ENCODE results near the gene RANBP3.

RANBP3 gene

DNA sequence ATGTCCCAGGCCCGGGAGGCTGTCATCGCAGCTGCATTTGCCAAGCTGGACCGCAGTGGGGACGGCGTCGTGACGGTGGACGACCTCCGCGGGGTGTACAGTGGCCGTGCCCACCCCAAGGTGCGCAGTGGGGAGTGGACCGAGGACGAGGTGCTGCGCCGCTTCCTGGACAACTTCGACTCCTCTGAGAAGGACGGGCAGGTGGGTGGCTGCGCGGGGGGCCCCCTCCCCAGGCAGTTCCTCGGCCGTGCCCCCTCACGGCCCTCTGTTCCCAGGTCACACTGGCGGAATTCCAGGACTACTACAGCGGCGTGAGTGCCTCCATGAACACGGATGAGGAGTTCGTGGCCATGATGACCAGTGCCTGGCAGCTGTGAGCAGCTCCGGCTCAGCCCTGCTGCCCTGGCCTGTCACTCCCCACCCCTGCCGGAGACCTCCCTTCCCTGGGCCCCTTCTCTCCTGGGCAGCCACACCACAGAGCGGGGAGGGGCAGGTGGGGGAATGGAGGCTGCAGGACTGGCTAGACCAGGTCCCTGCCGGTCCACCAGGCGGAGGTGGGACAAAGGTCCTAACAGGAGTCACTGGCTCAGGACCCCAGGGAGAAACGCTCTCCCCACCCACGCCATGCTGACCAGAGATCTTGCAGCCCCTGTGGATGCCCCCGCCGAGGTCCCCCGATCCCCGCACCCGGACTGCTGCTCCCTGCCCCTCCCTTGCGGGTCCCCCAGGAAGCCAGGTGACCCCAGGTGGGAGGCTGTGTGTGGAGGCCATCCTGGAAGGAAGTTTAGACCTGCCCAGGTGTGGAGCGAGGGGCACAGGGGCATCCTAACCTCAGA lies 62.8 kb downstream of the RANBP3 start:
- Histone ChIP-seq H3K4me2 (ENCODE audit: low read length) (no peak overlapping the region), H3K27me3 (ENCODE audit: control insufficient read depth, insufficient read depth, low read length) (no peaks in the 10 kb centered on the region), H3K4me3 (ENCODE audit: low read length) (no peak overlapping the region), H3K9me3 (replicated peaks; ENCODE audit: low read length) (no peaks in the 10 kb centered on the region), H3K4me1 (ENCODE audit: control insufficient read depth, insufficient read depth, low read length) (peaks cover 15% of the 10 kb centered on the region), H3K9ac (ENCODE audit: low read depth, low read length) (no peak overlapping the region), H3K36me3 (ENCODE audit: insufficient read depth, low read length) (peaks cover 38% of the 10 kb centered on the region)

GRCh38 chr19:5914358-5914774 lies 63.6 kb downstream of the RANBP3 start:
- Histone ChIP-seq H3K9ac (ENCODE audit: low read depth, low read length) (peak overlapping the region; percentile 11), H3K27me3 (ENCODE audit: control insufficient read depth, insufficient read depth, low read length) (no peaks in the 10 kb centered on the region), H3K36me3 (ENCODE audit: insufficient read depth, low read length) (peaks cover 37% of the 10 kb centered on the region), H3K4me2 (ENCODE audit: low read length) (peak overlapping the region; percentile 41), H3K4me1 (ENCODE audit: control insufficient read depth, insufficient read depth, low read length) (peaks cover 15% of the 10 kb centered on the region), H3K4me3 (ENCODE audit: low read length) (no peak overlapping the region), H3K9me3 (replicated peaks; ENCODE audit: low read length) (no peaks in the 10 kb centered on the region)

- Histone ChIP-seq H3K4me3 (ENCODE audit: low read length) (no peak within 1 kb of the TSS), H3K4me2 (ENCODE audit: low read length) (peak within 1 kb of the TSS; percentile 41), H3K27me3 (ENCODE audit: control insufficient read depth, insufficient read depth, low read length) (no peaks in the 10 kb centered on the region), H3K4me1 (ENCODE audit: control insufficient read depth, insufficient read depth, low read length) (peaks cover 15% of the 10 kb centered on the region), H3K9me3 (replicated peaks; ENCODE audit: low read length) (no peaks in the 10 kb centered on the region), H3K9ac (ENCODE audit: low read depth, low read length) (peak within 1 kb of the TSS; percentile 11), H3K36me3 (ENCODE audit: insufficient read depth, low read length) (peaks cover 32% of the 10 kb centered on the region)
Measured at GRCh38 chr19:5913739-5914357, 64.1 kb downstream of the RANBP3 start, which contains the start of gene CAPS. CAPS (plus strand) TSS chr19:5914254; CDS start chr19:5914407, 153 bp downstream.

- H3K27me3 ChIP-seq (ENCODE audit: control insufficient read depth, insufficient read depth, low read length) = no peaks in the 10 kb centered on the region
- H3K9me3 ChIP-seq (replicated peaks; ENCODE audit: low read length) = no peaks in the 10 kb centered on the region
- H3K4me1 ChIP-seq (ENCODE audit: control insufficient read depth, insufficient read depth, low read length) = peaks cover 15% of the 10 kb centered on the region
- no peak overlapping the region for H3K9ac ChIP-seq (ENCODE audit: low read depth, low read length)
- H3K36me3 ChIP-seq (ENCODE audit: insufficient read depth, low read length) = peaks cover 11% of the 10 kb centered on the region
- no peak overlapping the region for H3K4me3 ChIP-seq (ENCODE audit: low read length)
- H3K4me2 ChIP-seq (ENCODE audit: low read length) = no peak overlapping the region
Measured at GRCh38 chr19:5911366-5911765, 66.6 kb downstream of the RANBP3 start.

- H3K4me3 ChIP-seq (ENCODE audit: low read length) = no peak overlapping the region
- no peak overlapping the region for H3K9ac ChIP-seq (ENCODE audit: low read depth, low read length)
- no peaks in the 10 kb centered on the region for H3K9me3 ChIP-seq (replicated peaks; ENCODE audit: low read length)
- H3K36me3 ChIP-seq (ENCODE audit: insufficient read depth, low read length) = peaks cover 6% of the 10 kb centered on the region
- H3K4me2 ChIP-seq (ENCODE audit: low read length) = no peak overlapping the region
- peaks cover 15% of the 10 kb centered on the region for H3K4me1 ChIP-seq (ENCODE audit: control insufficient read depth, insufficient read depth, low read length)
- H3K27me3 ChIP-seq (ENCODE audit: control insufficient read depth, insufficient read depth, low read length) = no peaks in the 10 kb centered on the region
Measured at GRCh38 chr19:5910638-5910907, 67.4 kb downstream of the RANBP3 start.

GRCh38 chr19:5908773-5909442 lies 69.0 kb downstream of the RANBP3 start:
- no peaks in the 10 kb centered on the region for H3K9me3 ChIP-seq (replicated peaks; ENCODE audit: low read length)
- H3K4me3 ChIP-seq (ENCODE audit: low read length) = no peak overlapping the region
- H3K9ac ChIP-seq (ENCODE audit: low read depth, low read length) = no peak overlapping the region
- H3K4me1 ChIP-seq (ENCODE audit: control insufficient read depth, insufficient read depth, low read length) = peaks cover 7% of the 10 kb centered on the region
- no peaks in the 10 kb centered on the region for H3K36me3 ChIP-seq (ENCODE audit: insufficient read depth, low read length)
- H3K4me2 ChIP-seq (ENCODE audit: low read length) = no peak overlapping the region
- H3K27me3 ChIP-seq (ENCODE audit: control insufficient read depth, insufficient read depth, low read length) = no peaks in the 10 kb centered on the region

GRCh38 chr19:5907241-5907640 lies 70.7 kb downstream of the RANBP3 start:
- Histone ChIP-seq H3K4me1 (ENCODE audit: control insufficient read depth, insufficient read depth, low read length) (peaks cover 10% of the 10 kb centered on the region), H3K4me3 (ENCODE audit: low read length) (no peak overlapping the region), H3K27me3 (ENCODE audit: control insufficient read depth, insufficient read depth, low read length) (no peaks in the 10 kb centered on the region), H3K4me2 (ENCODE audit: low read length) (no peak overlapping the region), H3K9ac (ENCODE audit: low read depth, low read length) (no peak overlapping the region), H3K9me3 (replicated peaks; ENCODE audit: low read length) (no peaks in the 10 kb centered on the region), H3K36me3 (ENCODE audit: insufficient read depth, low read length) (no peaks in the 10 kb centered on the region)

- H3K27me3 ChIP-seq (ENCODE audit: control insufficient read depth, insufficient read depth, low read length) = no peaks in the 10 kb centered on the region
- H3K4me1 ChIP-seq (ENCODE audit: control insufficient read depth, insufficient read depth, low read length) = peaks cover 15% of the 10 kb centered on the region
- peak overlapping the region; percentile 92 for H3K9ac ChIP-seq (ENCODE audit: low read depth, low read length)
Measured at GRCh38 chr19:5905114-5905778, 72.7 kb downstream of the RANBP3 start.

GRCh38 chr19:5904352-5905113 lies 73.4 kb downstream of the RANBP3 start, which contains the start of gene VMAC:
VMAC (plus strand) TSS chr19:5904872; CDS start chr19:5904891, 19 bp downstream.
- Histone ChIP-seq H3K4me1 (ENCODE audit: control insufficient read depth, insufficient read depth, low read length) (peaks cover 15% of the 10 kb centered on the region), H3K36me3 (ENCODE audit: insufficient read depth, low read length) (peaks cover 5% of the 10 kb centered on the region), H3K9ac (ENCODE audit: low read depth, low read length) (peak within 1 kb of the TSS; percentile 99), H3K9me3 (replicated peaks; ENCODE audit: low read length) (no peaks in the 10 kb centered on the region), H3K4me3 (ENCODE audit: low read length) (peak within 1 kb of the TSS; percentile 98), H3K4me2 (ENCODE audit: low read length) (peak within 1 kb of the TSS; percentile 100), H3K27me3 (ENCODE audit: control insufficient read depth, insufficient read depth, low read length) (no peaks in the 10 kb centered on the region)

More at GRCh38 chr19:5905114-5905778, 72.7 kb downstream of the RANBP3 start:
- H3K9me3 ChIP-seq (replicated peaks; ENCODE audit: low read length) = no peaks in the 10 kb centered on the region
- peak overlapping the region; percentile 93 for H3K4me3 ChIP-seq (ENCODE audit: low read length)
- H3K36me3 ChIP-seq (ENCODE audit: insufficient read depth, low read length) = peaks cover 5% of the 10 kb centered on the region
- peak overlapping the region; percentile 100 for H3K4me2 ChIP-seq (ENCODE audit: low read length)

DNA sequence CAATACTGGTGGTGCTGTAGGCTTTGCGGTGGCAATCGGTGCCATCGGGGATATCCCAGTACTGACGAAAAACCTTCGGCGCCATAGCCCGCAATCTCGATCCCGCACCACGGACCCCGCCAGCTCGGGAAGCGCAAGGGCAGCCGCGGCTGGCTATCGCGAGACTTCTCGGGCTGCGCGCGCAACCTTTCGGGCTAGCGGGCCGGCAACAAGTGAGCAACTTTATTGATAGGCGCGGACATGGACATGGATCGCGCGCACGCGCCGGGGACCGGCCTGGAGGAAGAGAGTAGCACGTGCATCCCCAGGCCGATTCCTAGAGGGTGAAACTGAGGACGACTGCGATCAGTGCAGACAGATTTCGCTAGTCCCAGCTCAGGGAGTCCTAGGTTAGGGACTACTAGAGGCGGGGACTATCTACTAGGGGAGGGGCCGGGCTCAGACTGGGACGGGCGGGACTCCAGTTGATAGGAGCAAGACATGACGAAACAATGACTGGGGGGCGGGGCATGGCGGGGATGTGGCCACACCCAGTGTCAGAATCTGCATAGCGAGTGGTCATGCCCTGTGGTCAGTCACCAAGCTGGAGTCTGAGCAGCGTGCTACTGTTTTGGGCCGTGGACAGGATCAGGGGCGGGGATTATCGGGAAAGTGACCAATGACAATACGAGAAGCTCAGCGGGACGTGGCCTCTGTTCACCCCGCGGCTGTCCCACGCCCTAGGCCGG lies 74.2 kb downstream of the RANBP3 start, which contains the start of gene NDUFA11:
Gene NDUFA11, minus strand, starts transcription at position 167 of the 728 bp plus-strand sequence. Its CDS starts 82 bp downstream, at position 85.
- H3K36me3 ChIP-seq (ENCODE audit: insufficient read depth, low read length) = peaks cover 5% of the 10 kb centered on the region
- H3K4me3 ChIP-seq (ENCODE audit: low read length) = peak within 1 kb of the TSS; percentile 98
- H3K9ac ChIP-seq (ENCODE audit: low read depth, low read length) = peak within 1 kb of the TSS; percentile 99
- H3K9me3 ChIP-seq (replicated peaks; ENCODE audit: low read length) = no peaks in the 10 kb centered on the region
- no peaks in the 10 kb centered on the region for H3K27me3 ChIP-seq (ENCODE audit: control insufficient read depth, insufficient read depth, low read length)
- peaks cover 15% of the 10 kb centered on the region for H3K4me1 ChIP-seq (ENCODE audit: control insufficient read depth, insufficient read depth, low read length)
- peak within 1 kb of the TSS; percentile 84 for H3K4me2 ChIP-seq (ENCODE audit: low read length)
